LNCAP (cell line): Measurements from ENCODE around the gene AHCYL2.

ENCODE experiments used
- TF ChIP-seq, protein P1 (sequence below): fragments of 450-650 bp; IDR thresholded peaks from 2 replicates; pipeline ENCODE4 v1.5.1; 2017; ENCODE audit warnings: mild to moderate bottlenecking

AHCYL2 gene

DNA sequence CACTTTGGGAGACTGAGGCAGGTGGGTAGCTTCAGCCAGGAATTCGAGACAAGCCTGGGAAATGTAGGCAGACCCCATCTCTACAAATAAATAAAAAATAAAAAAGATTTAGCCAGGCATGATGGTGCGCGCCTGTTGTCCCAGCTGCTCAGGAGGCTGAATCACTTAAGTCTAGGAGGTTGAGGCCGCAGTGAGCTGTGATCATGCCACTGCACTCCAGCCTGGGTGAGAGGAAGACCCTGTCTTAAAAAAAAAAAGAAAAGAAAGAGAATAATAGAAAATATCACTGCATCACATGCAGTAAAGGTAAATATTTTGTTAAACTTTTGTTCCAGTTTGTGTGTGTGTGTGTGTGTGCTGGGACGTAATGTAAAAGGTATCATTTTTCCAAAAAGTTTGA, 212.4 kb downstream of the AHCYL2 start:
- TF ChIP-seq, protein P1, sequence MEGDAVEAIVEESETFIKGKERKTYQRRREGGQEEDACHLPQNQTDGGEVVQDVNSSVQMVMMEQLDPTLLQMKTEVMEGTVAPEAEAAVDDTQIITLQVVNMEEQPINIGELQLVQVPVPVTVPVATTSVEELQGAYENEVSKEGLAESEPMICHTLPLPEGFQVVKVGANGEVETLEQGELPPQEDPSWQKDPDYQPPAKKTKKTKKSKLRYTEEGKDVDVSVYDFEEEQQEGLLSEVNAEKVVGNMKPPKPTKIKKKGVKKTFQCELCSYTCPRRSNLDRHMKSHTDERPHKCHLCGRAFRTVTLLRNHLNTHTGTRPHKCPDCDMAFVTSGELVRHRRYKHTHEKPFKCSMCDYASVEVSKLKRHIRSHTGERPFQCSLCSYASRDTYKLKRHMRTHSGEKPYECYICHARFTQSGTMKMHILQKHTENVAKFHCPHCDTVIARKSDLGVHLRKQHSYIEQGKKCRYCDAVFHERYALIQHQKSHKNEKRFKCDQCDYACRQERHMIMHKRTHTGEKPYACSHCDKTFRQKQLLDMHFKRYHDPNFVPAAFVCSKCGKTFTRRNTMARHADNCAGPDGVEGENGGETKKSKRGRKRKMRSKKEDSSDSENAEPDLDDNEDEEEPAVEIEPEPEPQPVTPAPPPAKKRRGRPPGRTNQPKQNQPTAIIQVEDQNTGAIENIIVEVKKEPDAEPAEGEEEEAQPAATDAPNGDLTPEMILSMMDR = no peak

DNA sequence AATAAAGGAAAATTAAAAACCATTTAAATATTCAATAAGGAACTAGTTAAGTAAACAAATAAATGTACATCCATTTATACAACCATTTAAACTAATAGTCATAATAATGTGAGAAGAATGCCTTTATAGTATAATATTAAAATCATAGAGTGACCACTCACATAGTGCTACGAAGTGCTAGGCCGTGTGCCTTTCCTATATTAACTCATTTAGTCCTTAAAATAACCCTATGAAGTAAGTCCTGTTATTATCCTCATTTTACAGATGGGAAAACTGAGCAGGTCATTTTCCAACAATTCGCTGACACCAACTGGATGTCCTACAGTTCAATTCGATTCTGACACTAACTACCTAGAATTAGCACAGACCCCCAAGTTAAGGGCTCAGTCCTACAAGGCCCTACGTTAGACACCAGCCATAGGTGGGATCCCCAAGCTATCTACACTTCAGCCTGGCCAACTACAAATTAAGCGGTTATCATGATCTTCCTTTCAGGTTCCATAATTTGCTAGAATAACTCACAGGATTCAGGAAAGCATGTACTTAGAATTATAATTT, 213.5 kb downstream of the AHCYL2 start:
- TF ChIP-seq, protein P1 = no peak

DNA sequence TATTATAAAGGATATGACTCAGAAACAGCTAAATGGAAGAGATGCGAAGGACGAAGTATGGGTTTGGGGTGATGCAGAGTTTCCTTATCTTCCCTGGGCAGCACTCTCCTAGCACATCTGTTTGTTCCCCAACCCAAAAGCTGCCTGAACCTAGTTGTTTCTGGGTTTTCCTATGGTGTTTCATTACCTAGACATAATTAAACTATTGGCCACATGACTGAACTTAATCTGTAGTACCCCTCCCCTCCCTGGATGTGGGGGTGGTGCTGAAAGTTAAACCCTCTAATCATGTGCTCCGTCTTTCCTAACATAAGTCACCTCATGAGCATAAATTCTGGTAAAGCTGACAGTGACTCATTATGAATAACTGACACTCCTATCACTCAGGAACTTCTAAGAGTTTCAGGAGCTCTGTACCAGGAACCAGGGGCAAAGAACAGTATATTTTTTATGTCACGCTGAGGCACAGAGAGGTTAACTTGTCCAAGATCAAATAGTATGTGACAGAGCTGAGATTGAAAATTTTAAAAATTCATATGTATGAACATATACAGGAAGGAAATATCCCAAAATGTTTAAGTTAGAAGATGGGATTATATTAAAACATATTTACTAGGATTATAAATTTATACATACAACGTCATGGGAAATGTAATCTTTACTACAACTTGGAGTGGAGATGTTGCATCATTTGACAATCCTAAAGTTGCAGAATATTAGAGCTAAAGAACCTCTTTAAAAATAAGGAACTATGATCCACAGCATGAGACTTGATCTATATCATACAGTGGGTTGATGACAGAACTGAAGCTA, 214.2 kb downstream of the AHCYL2 start:
- TF ChIP-seq, protein P1 = no peak

DNA sequence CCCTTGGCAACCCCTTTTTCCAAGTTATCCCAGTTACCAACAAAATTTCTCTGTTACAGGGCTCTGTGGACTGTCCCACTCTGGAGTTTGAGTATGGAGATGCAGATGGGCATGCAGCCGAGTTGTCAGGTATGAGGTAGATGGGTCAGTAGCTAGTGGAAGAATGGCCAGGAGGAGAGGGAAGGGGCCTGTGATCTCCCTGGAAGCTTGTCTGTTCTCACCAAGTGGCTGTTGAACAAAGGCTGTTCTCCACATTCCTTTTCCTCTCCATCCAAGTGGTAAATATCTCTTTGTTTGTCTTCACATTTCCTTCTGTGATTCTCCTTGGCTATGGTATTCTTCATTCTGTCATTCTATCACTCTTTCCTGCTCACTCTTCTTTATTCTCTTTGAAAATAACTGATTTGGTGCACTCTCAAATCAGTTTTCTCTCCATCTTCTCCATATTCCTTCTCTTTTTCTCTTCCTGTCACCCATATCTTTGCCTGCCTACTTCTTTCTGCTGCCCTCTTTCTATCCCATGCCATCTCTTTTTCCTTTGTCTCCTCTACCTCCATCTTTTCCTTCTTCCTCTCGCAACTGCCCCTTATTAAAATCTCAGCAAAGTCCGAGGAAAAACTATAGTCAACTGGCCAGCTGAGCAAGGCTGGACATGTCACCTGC, 215.3 kb downstream of the AHCYL2 start:
- TF ChIP-seq, protein P1 = no peak

DNA sequence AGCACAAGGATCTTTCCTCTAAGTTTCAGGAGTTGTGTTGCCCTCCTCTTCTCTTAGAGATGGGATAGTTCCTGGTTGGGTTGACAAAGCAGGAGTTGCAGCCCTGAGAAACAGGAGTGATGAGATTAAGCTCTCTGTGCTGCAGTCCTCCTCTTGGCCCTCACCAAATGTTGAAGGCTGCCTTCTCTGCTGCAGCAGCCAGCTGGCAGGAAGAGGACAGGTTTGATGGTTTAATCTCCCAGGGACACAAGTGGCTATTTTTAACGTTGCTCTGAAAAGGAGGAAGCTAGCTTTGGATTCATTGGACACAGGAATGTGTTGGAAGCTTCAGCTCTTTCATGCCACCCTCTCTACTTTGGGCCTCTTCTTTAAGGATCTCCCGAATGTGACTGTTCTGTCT, 218.8 kb downstream of the AHCYL2 start:
- TF ChIP-seq, protein P1 = no peak

DNA sequence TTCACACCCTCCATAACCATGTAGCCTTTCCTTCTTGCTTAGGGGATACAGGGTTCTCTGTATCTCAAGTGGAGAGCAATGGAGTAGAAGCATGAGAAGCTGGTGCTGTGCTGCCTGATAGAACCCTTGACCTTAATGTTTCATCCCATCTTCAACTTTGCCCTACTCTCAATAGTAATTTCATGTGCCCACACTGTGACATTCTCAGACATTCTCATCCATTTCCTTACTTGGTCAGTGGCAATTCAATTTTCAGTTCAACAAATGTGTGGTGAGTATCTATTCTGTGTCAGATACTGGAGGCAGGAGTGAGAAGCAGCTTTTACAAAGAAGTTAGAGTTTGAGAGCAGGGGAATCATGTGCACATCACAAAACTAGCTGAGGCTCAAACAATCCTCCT, 225.5 kb downstream of the AHCYL2 start:
- TF ChIP-seq, protein P1 = no peak

DNA sequence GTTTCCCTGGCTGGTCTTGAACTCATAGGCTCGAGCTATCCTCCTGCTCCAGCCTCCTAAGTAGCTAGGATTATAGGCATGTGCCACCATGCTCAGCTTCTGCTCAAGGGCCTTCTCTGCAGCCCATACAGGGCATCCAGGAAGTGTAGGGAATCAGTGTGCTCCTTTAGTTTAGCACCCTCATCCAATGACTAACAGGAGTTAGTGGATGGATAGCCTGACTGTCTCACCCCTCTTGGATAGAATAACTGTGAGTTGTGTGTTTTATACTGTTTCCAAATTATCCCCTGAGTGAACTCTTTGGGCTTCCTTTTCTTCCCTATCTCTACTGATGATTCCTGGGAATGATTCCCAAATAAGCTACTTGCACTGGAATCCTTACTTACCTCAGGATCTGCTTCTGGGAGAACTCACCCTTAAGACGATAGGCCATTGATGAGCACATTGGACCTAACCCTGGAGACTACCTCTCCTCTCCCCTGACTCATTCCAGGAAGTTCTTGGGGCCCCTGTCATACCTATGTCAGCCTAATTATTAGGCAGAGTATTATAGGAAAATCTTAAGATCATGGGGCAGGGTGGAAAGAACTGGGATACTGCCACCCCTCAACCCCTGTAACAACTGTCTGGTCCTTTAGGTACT, 227.9 kb downstream of the AHCYL2 start:
- TF ChIP-seq, protein P1 = no peak
